GM19395 (cell line): ENCODE measurements around the gene HAPLN1.
A peak's percentile ranks its signal among the peaks of the same experiment; 100 is the strongest.

ENCODE experiments used
- ATAC-seq: cut with Tn5 transposase; IDR thresholded peaks from one replicate; pipeline ENCODE4 v1.9.1; 2021; ENCODE audit warnings: mild to moderate bottlenecking, moderate library complexity; ENCODE audit not compliant: unreplicated experiment

Gene HAPLN1

GRCh38 chr5:83718195-83718825 is 2.3 kb downstream of the HAPLN1 start:
- ATAC-seq, result peak; percentile 77

- no peak for ATAC-seq
These were observed 5.2 kb downstream of the HAPLN1 start for GRCh38 chr5:83715236-83716065.

GRCh38 chr5:83714810-83715209 is 5.8 kb downstream of the HAPLN1 start:
- no peak for ATAC-seq

GRCh38 chr5:83711982-83712601 is 8.6 kb downstream of the HAPLN1 start:
- peak; percentile 86 for ATAC-seq

GRCh38 chr5:83709973-83710372 is 10.7 kb downstream of the HAPLN1 start:
- ATAC-seq, result no peak

GRCh38 chr5:83708170-83708569 is 12.5 kb downstream of the HAPLN1 start:
- ATAC-seq, result no peak

GRCh38 chr5:83703059-83703458 is 17.6 kb downstream of the HAPLN1 start:
- ATAC-seq, result no peak

- no peak for ATAC-seq
These were observed 18.8 kb downstream of the HAPLN1 start for GRCh38 chr5:83701886-83702285.

- ATAC-seq, result no peak
These were observed 30.8 kb downstream of the HAPLN1 start for GRCh38 chr5:83689881-83690280.

GRCh38 chr5:83688281-83688680 is 32.4 kb downstream of the HAPLN1 start:
- ATAC-seq, result no peak

GRCh38 chr5:83687124-83687619 is 33.5 kb downstream of the HAPLN1 start:
- ATAC-seq, result no peak

GRCh38 chr5:83686251-83686650 is 34.4 kb downstream of the HAPLN1 start:
- ATAC-seq, result no peak

GRCh38 chr5:83683836-83684235 is 36.8 kb downstream of the HAPLN1 start:
- no peak for ATAC-seq

GRCh38 chr5:83672646-83673045 is 48.0 kb downstream of the HAPLN1 start:
- ATAC-seq, result no peak

GRCh38 chr5:83672158-83672557 is 48.5 kb downstream of the HAPLN1 start:
- no peak for ATAC-seq

GRCh38 chr5:83665631-83666030 is 55.0 kb downstream of the HAPLN1 start:
- no peak for ATAC-seq

GRCh38 chr5:83662558-83662957 is 58.1 kb downstream of the HAPLN1 start:
- ATAC-seq, result no peak

GRCh38 chr5:83657807-83658525 is 62.7 kb downstream of the HAPLN1 start:
- ATAC-seq, result no peak

- peak; percentile 68 for ATAC-seq
These were observed 66.1 kb downstream of the HAPLN1 start for GRCh38 chr5:83654427-83654994.

- peak; percentile 77 for ATAC-seq
These were observed 67.0 kb downstream of the HAPLN1 start for GRCh38 chr5:83653669-83654068.

- ATAC-seq, result no peak
These were observed 74.7 kb downstream of the HAPLN1 start for GRCh38 chr5:83645936-83646335.
